ENCODE measurements around the gene TRPT1. TPM values are rescaled to one million over a fixed set of nuclear protein-coding genes. Genes with fewer than 3 reads are reported as not detected.
A peak's percentile ranks its signal among the peaks of the same experiment; 100 is the strongest.

The TRPT1 gene
- total RNA-seq, 1 donor from 2014 or later: 98.1 TPM

DNA sequence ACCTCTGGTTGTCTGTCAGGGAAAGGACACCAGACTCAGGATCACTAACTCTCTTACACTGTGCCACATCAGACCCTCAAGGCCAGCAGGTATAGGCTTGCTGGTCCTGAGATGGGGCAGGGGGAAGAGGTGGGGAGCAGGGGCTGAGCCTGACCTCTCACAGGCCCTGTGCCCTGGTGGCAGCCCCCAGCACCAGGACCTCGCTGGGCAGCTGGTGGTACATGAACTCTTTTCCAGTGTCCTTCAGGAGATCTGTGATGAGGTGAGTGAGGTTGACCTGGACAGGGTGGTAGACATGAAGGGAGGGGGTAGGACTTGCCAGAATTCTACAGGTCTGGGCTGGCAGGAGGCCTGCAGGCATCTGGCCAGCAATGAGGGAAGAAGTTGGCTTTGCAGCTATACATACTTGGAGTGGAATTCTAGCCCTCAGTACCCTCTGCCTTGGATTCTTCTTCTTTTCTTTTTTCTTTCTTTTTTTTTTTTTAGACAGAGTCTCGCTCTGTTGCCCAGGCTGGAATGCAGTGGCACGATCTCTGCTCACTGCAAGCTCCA is 1.5 kb upstream of the TRPT1 start:
- peak overlapping the region; percentile 100 for H3K4me3 ChIP-seq (ENCODE audit: low read depth, low read length)
- TF ChIP-seq, protein P1, sequence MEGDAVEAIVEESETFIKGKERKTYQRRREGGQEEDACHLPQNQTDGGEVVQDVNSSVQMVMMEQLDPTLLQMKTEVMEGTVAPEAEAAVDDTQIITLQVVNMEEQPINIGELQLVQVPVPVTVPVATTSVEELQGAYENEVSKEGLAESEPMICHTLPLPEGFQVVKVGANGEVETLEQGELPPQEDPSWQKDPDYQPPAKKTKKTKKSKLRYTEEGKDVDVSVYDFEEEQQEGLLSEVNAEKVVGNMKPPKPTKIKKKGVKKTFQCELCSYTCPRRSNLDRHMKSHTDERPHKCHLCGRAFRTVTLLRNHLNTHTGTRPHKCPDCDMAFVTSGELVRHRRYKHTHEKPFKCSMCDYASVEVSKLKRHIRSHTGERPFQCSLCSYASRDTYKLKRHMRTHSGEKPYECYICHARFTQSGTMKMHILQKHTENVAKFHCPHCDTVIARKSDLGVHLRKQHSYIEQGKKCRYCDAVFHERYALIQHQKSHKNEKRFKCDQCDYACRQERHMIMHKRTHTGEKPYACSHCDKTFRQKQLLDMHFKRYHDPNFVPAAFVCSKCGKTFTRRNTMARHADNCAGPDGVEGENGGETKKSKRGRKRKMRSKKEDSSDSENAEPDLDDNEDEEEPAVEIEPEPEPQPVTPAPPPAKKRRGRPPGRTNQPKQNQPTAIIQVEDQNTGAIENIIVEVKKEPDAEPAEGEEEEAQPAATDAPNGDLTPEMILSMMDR (conservative IDR thresholded peaks at IDR 0.05; ENCODE audit: low read depth, low read length): no peak
- no peak for DNase-seq (ENCODE audit: low read depth)

DNA sequence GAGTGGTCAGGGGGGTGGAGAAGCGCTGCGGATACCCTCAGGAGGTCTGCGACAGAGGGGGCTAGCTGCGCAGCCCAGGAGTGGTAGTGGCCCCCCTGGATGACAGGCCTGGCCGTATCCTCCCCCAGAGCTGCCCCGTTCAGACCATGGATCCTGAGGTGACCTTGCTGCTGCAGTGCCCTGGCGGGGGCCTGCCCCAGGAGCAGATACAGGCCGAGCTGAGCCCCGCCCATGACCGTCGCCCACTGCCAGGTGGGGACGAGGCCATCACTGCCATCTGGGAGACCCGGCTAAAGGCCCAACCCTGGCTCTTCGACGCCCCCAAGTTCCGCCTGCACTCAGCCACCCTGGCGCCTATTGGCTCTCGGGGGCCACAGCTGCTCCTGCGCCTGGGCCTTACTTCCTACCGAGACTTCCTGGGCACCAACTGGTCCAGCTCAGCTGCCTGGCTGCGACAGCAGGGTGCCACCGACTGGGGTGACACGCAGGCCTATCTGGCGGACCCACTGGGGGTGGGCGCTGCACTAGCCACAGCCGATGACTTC is 593 bp upstream of the TRPT1 start:
- TF ChIP-seq, protein P1 (conservative IDR thresholded peaks at IDR 0.05; ENCODE audit: low read depth, low read length): no peak
- no peak for DNase-seq (ENCODE audit: low read depth)
- H3K4me3 ChIP-seq (ENCODE audit: low read depth, low read length): peak overlapping the region; percentile 100

DNA sequence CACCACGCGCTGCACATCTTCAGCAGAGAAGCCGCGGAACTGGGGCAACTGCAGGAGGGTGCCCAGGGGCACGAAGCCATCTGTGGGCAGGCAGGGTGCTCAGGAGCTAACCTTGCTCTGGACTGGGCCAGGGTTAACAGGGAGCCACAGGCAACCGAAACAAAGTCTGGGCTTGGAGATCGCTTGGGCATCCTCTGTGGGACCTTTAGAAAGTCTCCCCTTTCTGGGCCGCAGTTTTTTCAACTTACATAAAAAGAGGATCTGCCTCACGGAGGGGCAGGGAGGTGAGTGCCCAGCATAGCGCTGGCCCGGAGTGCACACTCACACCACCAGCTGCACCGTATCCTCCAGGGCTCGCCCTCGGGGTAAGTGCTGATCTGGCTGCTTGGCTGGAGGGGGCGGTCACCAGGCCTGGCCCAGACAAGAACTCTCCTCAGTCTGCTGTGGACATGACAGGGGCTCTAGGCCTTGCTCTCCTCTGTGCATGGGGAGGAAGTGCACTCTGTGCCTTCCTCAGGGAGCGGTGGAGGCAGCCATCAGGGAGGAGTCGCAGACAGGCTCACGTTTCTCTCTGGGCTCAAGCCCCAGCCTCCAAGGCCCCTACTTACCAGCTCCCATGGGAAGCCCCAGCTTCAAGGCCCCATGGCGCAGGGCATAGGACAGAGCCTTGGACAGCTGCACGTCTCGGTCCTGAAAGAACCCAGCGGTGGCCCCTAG is 937 bp downstream of the TRPT1 start:
- peak overlapping the region; percentile 100 for H3K4me3 ChIP-seq (ENCODE audit: low read depth, low read length)
- no peak for DNase-seq (ENCODE audit: low read depth)
- TF ChIP-seq, protein P1 (conservative IDR thresholded peaks at IDR 0.05; ENCODE audit: low read depth, low read length): no peak

DNA sequence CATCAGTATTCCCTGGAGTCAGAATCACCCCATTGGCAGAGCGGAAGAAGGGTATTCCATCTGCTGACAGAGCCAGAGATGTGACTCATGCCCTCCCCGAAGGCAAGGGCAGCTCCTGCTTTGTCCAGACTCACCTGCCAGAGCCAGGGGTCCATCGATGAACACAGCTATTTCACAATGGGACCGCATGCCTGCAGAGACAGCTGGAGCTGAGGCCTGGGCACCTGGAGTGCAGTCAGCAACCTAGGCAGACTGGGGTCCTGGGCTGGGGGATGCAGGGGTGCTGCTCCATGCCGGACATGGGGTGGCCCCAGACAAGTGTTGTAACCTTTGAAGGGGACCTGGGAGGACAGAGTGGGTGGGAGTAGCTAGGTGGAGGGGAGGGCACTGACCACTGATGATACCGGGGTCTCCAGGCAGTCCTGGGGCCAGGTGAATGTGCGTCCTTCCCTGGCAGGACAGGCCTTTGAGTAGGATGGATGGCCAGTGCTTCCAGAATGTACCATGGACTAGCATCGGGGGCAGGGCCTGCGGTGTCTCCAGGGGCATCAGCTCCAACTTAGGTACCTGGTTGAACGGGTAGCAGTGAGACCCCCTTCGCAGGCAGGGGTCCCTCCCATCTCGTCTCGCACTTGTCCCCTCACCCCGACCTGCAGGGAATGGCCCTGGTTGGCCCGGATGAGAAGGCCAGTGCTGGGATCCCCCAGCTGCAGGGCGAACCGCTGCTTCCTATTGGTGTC is 1.7 kb downstream of the TRPT1 start:
- DNase-seq (ENCODE audit: low read depth): no peak
- H3K4me3 ChIP-seq (ENCODE audit: low read depth, low read length): peak overlapping the region; percentile 100
- TF ChIP-seq, protein P1 (conservative IDR thresholded peaks at IDR 0.05; ENCODE audit: low read depth, low read length): no peak

DNA sequence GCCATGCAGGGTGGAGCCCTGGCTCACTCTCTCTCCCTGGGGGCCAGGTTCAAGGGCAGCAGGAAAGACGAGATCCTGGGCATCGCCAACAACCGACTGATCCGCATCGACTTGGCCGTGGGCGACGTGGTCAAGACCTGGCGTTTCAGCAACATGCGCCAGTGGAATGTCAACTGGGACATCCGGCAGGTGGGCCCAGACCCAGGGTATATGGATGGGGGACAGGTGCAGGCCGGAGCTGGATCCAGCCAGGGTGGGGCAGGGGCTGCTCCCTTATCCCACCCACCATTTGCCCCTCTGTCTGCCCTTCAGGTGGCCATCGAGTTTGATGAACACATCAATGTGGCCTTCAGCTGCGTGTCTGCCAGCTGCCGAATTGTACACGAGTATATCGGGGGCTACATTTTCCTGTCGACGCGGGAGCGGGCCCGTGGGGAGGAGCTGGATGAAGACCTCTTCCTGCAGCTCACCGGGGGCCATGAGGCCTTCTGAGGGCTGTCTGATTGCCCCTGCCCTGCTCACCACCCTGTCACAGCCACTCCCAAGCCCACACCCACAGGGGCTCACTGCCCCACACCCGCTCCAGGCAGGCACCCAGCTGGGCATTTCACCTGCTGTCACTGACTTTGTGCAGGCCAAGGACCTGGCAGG is 2.9 kb downstream of the TRPT1 start:
- DNase-seq (ENCODE audit: low read depth): no peak
- TF ChIP-seq, protein P1 (conservative IDR thresholded peaks at IDR 0.05; ENCODE audit: low read depth, low read length): no peak
- no peak overlapping the region for H3K4me3 ChIP-seq (ENCODE audit: low read depth, low read length)

DNA sequence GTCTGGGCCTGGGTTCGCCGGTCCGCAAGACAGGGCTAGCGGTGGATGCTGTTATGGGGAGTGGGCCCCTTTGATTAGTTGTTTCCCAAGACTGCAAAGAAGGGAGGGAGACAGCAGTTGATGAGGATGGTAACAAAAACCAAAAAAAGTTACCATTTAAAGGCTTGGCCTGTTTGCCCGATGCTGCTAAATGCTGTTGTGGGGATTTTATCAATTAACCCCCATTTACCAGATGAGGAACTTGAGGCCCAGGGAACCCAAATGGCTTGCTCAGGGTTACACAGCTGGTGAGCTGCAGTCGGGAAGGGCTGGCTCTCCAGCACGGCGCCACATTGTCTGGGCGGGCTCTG is 3.4 kb downstream of the TRPT1 start:
- TF ChIP-seq, protein P1 (conservative IDR thresholded peaks at IDR 0.05; ENCODE audit: low read depth, low read length): no peak
- no peak overlapping the region for H3K4me3 ChIP-seq (ENCODE audit: low read depth, low read length)
- DNase-seq (ENCODE audit: low read depth): no peak
